SK-N-SH treated with all-trans-retinoic acid at 6 μM for 48 hours (cell line): ENCODE measurements around the gene INO80B.
A peak's percentile ranks its signal among the peaks of the same experiment; 100 is the strongest.

ENCODE experiments used
- ATAC-seq: fragments of 200-7000 bp; cut with Tn5 transposase; 3 replicates; pipeline ENCODE4 v1.9.1; 2020; ENCODE audit warnings: mild to moderate bottlenecking, moderate library complexity
- ARNTL ChIP-seq: fragments of 450-650 bp; formaldehyde crosslinking; IDR thresholded peaks from 2 replicates; pipeline ENCODE4 v1.5.0; 2020; ENCODE audit warnings: low read depth, mild to moderate bottlenecking, moderate library complexity, borderline replicate concordance
- BACH2 ChIP-seq: fragments of 250-450 bp; sonication (Bioruptor Pico); IDR thresholded peaks from 2 replicates; pipeline ENCODE4 v1.9.0; 2021; ENCODE audit warnings: mild to moderate bottlenecking, borderline replicate concordance
- CSDC2 ChIP-seq: fragments of 250-450 bp; sonication (Bioruptor Pico); IDR thresholded peaks from 2 replicates; pipeline ENCODE4 v1.5.0; 2020; ENCODE audit warnings: mild to moderate bottlenecking, moderate library complexity
- ESRRG ChIP-seq: fragments of 250-450 bp; sonication (Bioruptor Pico); IDR thresholded peaks from 2 replicates; pipeline ENCODE4 v1.6.1; 2021; ENCODE audit warnings: mild to moderate bottlenecking
- GLIS3 ChIP-seq: fragments of 250-450 bp; sonication (Bioruptor Pico); IDR thresholded peaks from 2 replicates; pipeline ENCODE4 v1.5.0; 2020; ENCODE audit warnings: mild to moderate bottlenecking, moderate library complexity
- OSR1 ChIP-seq: fragments of 250-450 bp; sonication (Bioruptor Pico); IDR thresholded peaks from 2 replicates; pipeline ENCODE4 v1.8.0; 2022; ENCODE audit warnings: moderate library complexity, mild to moderate bottlenecking, inconsistent platforms
- PPARA ChIP-seq: fragments of 250-450 bp; sonication (Bioruptor Pico); IDR thresholded peaks from 2 replicates; pipeline ENCODE4 v1.5.0; 2020; ENCODE audit warnings: mild to moderate bottlenecking, borderline replicate concordance
- RARB ChIP-seq: fragments of 250-450 bp; sonication (Bioruptor Pico); IDR thresholded peaks from 2 replicates; pipeline ENCODE4 v1.8.0; 2021; ENCODE audit warnings: mild to moderate bottlenecking, moderate library complexity
- SNAI2 ChIP-seq: fragments of 250-450 bp; sonication (Bioruptor Pico); IDR thresholded peaks from 2 replicates; pipeline ENCODE4 v1.5.0; 2020; ENCODE audit warnings: mild to moderate bottlenecking, moderate library complexity
- TCF4 ChIP-seq: fragments of 250-450 bp; sonication (Bioruptor Pico); IDR thresholded peaks from 2 replicates; pipeline ENCODE4 v1.8.0; 2021; ENCODE audit warnings: mild to moderate bottlenecking, moderate library complexity, borderline replicate concordance
- TOX ChIP-seq: fragments of 250-450 bp; sonication (Bioruptor Pico); IDR thresholded peaks from 2 replicates; pipeline ENCODE4 v1.8.0; 2021; ENCODE audit warnings: mild to moderate bottlenecking, moderate library complexity, borderline replicate concordance
- ZC3H10 ChIP-seq: fragments of 250-450 bp; sonication (Bioruptor Pico); IDR thresholded peaks from 2 replicates; pipeline ENCODE4 v1.5.1; 2021; ENCODE audit warnings: mild to moderate bottlenecking, moderate library complexity
- ZFP3 ChIP-seq: fragments of 250-450 bp; sonication (Bioruptor Pico); IDR thresholded peaks from 2 replicates; pipeline ENCODE4 v1.5.0; 2020; ENCODE audit warnings: mild to moderate bottlenecking, moderate library complexity
- ZFP30 ChIP-seq: fragments of 450-650 bp; formaldehyde crosslinking; IDR thresholded peaks from 2 replicates; pipeline ENCODE4 v1.5.0; 2022; ENCODE audit warnings: mild to moderate bottlenecking, moderate library complexity
- ZNF565 ChIP-seq: fragments of 450-650 bp; formaldehyde crosslinking; conservative IDR thresholded peaks from 2 replicates; pipeline ENCODE4 v1.5.0; 2020; ENCODE audit warnings: low read depth, mild to moderate bottlenecking, moderate library complexity
- ZNF70 ChIP-seq: fragments of 450-650 bp; formaldehyde crosslinking; IDR thresholded peaks from 2 replicates; pipeline ENCODE4 v1.5.0; 2020; ENCODE audit warnings: mild to moderate bottlenecking, moderate library complexity
- ZNF8 ChIP-seq: fragments of 450-650 bp; formaldehyde crosslinking; IDR thresholded peaks from 2 replicates; pipeline ENCODE4 v1.5.0; 2020; ENCODE audit warnings: mild to moderate bottlenecking, moderate library complexity
- TF ChIP-seq, protein P1 (sequence below): fragments of 250-450 bp; sonication (Bioruptor Pico); IDR thresholded peaks from 2 replicates; pipeline ENCODE4 v1.5.1; 2020; ENCODE audit warnings: low read depth, mild to moderate bottlenecking, moderate library complexity
- TF ChIP-seq, protein P2 (sequence below): fragments of 250-450 bp; sonication (Bioruptor Pico); IDR thresholded peaks from 2 replicates; pipeline ENCODE4 v1.5.1; 2021; ENCODE audit warnings: mild to moderate bottlenecking, moderate library complexity
- TF ChIP-seq, protein P3 (sequence below): fragments of 250-450 bp; sonication (Bioruptor Pico); IDR thresholded peaks from 2 replicates; pipeline ENCODE4 v1.8.0; 2021; ENCODE audit warnings: low read depth, mild to moderate bottlenecking, moderate library complexity, borderline replicate concordance
- TF ChIP-seq, protein P4 (sequence below): fragments of 250-450 bp; sonication (Bioruptor Pico); IDR thresholded peaks from 2 replicates; pipeline ENCODE4 v1.5.0; 2020; ENCODE audit warnings: mild to moderate bottlenecking, moderate library complexity
- TF ChIP-seq, protein P5 (sequence below): fragments of 250-450 bp; sonication (Bioruptor Pico); IDR thresholded peaks from 2 replicates; pipeline ENCODE4 v1.8.0; 2020; ENCODE audit warnings: mild to moderate bottlenecking, moderate library complexity, borderline replicate concordance

The INO80B gene

DNA sequence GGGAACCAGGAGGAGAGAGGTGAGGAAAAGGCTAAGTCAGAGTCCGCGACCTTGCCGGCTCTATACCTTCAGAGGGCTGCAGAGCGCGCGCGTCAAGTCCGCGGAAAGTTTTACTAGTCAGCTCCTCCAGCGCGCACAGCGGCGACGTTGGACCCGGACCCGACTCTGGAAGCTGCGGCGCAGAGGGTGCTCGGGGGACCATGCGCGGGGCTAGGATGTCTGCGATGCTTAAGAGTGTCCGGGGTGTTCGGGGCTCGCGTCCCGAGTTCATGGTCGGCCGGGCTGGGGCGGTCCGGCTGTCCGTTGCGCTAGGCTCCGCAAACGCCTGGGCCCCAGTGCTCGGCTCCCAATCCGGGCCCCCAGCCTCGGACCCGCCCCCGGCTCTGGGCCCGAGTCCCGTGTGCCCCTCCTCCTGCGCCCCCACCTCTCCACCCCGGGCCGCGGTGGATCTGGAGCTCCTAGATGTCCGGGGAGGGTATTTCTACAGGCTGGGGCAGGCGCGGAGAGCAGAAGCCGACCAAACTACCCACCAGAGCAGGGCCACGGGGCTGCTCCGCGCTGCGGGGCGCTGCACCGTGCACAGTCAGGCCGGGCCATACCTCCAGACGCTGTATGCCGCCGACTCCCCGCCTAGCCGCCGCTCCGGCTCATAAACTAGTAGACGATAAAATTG is 44.5 kb downstream of the INO80B start, which contains the start of gene LBX2:
Gene LBX2 (minus strand): TSS at position 337 of the 673 bp plus-strand sequence. CDS start 66 bp downstream, at position 271.
- peak; percentile 43 for ATAC-seq
- TF ChIP-seq, protein P1, sequence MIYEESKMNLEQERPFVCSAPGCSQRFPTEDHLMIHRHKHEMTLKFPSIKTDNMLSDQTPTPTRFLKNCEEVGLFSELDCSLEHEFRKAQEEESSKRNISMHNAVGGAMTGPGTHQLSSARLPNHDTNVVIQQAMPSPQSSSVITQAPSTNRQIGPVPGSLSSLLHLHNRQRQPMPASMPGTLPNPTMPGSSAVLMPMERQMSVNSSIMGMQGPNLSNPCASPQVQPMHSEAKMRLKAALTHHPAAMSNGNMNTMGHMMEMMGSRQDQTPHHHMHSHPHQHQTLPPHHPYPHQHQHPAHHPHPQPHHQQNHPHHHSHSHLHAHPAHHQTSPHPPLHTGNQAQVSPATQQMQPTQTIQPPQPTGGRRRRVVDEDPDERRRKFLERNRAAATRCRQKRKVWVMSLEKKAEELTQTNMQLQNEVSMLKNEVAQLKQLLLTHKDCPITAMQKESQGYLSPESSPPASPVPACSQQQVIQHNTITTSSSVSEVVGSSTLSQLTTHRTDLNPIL (CRISPR knock-in tag), result no peak
- no peak for TF ChIP-seq RARB (CRISPR knock-in tag)
- TF ChIP-seq ZNF565, result no peak
- TF ChIP-seq, protein P2, sequence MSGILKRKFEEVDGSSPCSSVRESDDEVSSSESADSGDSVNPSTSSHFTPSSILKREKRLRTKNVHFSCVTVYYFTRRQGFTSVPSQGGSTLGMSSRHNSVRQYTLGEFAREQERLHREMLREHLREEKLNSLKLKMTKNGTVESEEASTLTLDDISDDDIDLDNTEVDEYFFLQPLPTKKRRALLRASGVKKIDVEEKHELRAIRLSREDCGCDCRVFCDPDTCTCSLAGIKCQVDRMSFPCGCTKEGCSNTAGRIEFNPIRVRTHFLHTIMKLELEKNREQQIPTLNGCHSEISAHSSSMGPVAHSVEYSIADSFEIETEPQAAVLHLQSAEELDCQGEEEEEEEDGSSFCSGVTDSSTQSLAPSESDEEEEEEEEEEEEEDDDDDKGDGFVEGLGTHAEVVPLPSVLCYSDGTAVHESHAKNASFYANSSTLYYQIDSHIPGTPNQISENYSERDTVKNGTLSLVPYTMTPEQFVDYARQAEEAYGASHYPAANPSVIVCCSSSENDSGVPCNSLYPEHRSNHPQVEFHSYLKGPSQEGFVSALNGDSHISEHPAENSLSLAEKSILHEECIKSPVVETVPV (CRISPR knock-in tag), result no peak
- TF ChIP-seq, protein P3, sequence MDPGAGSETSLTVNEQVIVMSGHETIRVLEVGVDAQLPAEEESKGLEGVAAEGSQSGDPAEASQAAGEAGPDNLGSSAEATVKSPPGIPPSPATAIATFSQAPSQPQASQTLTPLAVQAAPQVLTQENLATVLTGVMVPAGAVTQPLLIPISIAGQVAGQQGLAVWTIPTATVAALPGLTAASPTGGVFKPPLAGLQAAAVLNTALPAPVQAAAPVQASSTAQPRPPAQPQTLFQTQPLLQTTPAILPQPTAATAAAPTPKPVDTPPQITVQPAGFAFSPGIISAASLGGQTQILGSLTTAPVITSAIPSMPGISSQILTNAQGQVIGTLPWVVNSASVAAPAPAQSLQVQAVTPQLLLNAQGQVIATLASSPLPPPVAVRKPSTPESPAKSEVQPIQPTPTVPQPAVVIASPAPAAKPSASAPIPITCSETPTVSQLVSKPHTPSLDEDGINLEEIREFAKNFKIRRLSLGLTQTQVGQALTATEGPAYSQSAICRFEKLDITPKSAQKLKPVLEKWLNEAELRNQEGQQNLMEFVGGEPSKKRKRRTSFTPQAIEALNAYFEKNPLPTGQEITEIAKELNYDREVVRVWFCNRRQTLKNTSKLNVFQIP (CRISPR knock-in tag), result no peak
- no peak for TF ChIP-seq ZFP3
- no peak for TF ChIP-seq BACH2 (CRISPR knock-in tag)
- TF ChIP-seq ZFP30 (CRISPR knock-in tag), result no peak
- TF ChIP-seq SNAI2 (CRISPR knock-in tag), result no peak
- TF ChIP-seq ZNF70 (CRISPR knock-in tag), result no peak
- no peak for TF ChIP-seq ZNF8 (CRISPR knock-in tag)
- TF ChIP-seq ZC3H10 (CRISPR knock-in tag), result no peak
- TF ChIP-seq TCF4 (CRISPR knock-in tag), result no peak
- TF ChIP-seq ARNTL, result no peak
- TF ChIP-seq, protein P4, sequence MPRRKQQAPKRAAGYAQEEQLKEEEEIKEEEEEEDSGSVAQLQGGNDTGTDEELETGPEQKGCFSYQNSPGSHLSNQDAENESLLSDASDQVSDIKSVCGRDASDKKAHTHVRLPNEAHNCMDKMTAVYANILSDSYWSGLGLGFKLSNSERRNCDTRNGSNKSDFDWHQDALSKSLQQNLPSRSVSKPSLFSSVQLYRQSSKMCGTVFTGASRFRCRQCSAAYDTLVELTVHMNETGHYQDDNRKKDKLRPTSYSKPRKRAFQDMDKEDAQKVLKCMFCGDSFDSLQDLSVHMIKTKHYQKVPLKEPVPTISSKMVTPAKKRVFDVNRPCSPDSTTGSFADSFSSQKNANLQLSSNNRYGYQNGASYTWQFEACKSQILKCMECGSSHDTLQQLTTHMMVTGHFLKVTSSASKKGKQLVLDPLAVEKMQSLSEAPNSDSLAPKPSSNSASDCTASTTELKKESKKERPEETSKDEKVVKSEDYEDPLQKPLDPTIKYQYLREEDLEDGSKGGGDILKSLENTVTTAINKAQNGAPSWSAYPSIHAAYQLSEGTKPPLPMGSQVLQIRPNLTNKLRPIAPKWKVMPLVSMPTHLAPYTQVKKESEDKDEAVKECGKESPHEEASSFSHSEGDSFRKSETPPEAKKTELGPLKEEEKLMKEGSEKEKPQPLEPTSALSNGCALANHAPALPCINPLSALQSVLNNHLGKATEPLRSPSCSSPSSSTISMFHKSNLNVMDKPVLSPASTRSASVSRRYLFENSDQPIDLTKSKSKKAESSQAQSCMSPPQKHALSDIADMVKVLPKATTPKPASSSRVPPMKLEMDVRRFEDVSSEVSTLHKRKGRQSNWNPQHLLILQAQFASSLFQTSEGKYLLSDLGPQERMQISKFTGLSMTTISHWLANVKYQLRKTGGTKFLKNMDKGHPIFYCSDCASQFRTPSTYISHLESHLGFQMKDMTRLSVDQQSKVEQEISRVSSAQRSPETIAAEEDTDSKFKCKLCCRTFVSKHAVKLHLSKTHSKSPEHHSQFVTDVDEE, result no peak
- TF ChIP-seq ESRRG (CRISPR knock-in tag), result no peak
- TF ChIP-seq TOX (CRISPR knock-in tag), result no peak
- TF ChIP-seq, protein P5, sequence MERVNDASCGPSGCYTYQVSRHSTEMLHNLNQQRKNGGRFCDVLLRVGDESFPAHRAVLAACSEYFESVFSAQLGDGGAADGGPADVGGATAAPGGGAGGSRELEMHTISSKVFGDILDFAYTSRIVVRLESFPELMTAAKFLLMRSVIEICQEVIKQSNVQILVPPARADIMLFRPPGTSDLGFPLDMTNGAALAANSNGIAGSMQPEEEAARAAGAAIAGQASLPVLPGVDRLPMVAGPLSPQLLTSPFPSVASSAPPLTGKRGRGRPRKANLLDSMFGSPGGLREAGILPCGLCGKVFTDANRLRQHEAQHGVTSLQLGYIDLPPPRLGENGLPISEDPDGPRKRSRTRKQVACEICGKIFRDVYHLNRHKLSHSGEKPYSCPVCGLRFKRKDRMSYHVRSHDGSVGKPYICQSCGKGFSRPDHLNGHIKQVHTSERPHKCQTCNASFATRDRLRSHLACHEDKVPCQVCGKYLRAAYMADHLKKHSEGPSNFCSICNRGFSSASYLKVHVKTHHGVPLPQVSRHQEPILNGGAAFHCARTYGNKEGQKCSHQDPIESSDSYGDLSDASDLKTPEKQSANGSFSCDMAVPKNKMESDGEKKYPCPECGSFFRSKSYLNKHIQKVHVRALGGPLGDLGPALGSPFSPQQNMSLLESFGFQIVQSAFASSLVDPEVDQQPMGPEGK (CRISPR knock-in tag), result no peak

DNA sequence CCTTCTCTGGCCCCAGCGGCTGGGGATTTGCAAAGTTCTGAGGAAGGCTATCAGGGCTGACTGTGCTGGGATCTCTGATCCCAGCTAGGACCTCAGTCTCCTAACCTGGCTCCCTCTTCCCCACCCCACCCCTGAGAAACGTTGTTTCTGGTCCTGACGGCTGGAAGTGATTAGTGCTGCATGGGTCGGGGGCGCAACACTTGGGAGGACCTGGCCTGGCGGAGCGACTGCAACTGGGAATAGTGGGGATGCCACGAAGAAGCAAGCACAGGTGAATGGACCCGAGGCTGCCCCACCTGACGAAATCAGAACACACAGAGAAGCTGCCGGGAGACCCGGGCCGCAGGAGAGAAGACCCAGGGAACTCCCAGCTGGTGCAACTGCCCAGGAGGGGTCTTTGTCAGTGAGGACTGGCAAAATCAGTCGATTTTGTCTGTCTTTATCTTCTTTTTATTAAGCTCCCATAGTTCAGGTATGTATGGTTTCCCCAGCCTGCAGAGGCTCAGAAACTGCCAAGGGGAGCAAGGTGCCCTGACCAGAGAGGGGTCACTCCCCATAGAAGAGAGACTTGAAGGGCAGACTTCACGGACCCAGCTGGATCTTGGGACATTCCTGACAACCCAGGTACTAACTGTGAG is 45.2 kb downstream of the INO80B start:
- TF ChIP-seq PPARA (CRISPR knock-in tag) (no peak), GLIS3 (CRISPR knock-in tag) (no peak), ZFP3 (no peak), TOX (CRISPR knock-in tag) (no peak), ZNF8 (CRISPR knock-in tag) (no peak), RARB (CRISPR knock-in tag) (no peak), ESRRG (CRISPR knock-in tag) (no peak), ARNTL (no peak), OSR1 (CRISPR knock-in tag) (no peak), CSDC2 (no peak)
- TF ChIP-seq, protein P4, result no peak
- TF ChIP-seq, protein P1 (CRISPR knock-in tag), result no peak

More for the DNA sequence above, 45.2 kb downstream of the INO80B start:
- no peak for ATAC-seq
